ENCODE data around the gene UROC1. TPM values are rescaled to one million over a fixed set of nuclear protein-coding genes. Genes with fewer than 3 reads are reported as not detected.

The UROC1 gene
- total RNA-seq, 4 donors from 2014 or later, result not detected

GRCh38 chr3:126529585-126530170, 12.1 kb upstream of the UROC1 start:
- WGBS, result 55% methylated on average over 5 of the region's 7 CpGs
- TF ChIP-seq POLR2AphosphoS5 (IDR thresholded peaks at IDR 0.05) (no peak), EP300 (IDR thresholded peaks at IDR 0.05) (no peak), POLR2A (IDR thresholded peaks at IDR 0.05) (no peak), CTCF (IDR thresholded peaks at IDR 0.05) (no peak)
- no peak overlapping the region for H3K27ac ChIP-seq
- no peaks in the 10 kb centered on the region for H3K36me3 ChIP-seq
- no peak for DNase-seq (ENCODE audit: low spot score in 2 of 2)
- no peak overlapping the region for H3K4me3 ChIP-seq
- H3K9me3 ChIP-seq, result no peaks in the 10 kb centered on the region
- H3K4me1 ChIP-seq, result peaks cover 1% of the 10 kb centered on the region
- H3K27me3 ChIP-seq, result peaks cover 11% of the 10 kb centered on the region

- Histone ChIP-seq H3K4me1 (peaks cover 8% of the 10 kb centered on the region), H3K27me3 (peaks cover 13% of the 10 kb centered on the region), H3K4me3 (no peak overlapping the region), H3K27ac (no peak overlapping the region), H3K36me3 (no peaks in the 10 kb centered on the region), H3K9me3 (no peaks in the 10 kb centered on the region)
- TF ChIP-seq CTCF (IDR thresholded peaks at IDR 0.05), result no peak
- no peak for TF ChIP-seq POLR2A (IDR thresholded peaks at IDR 0.05)
- no peak for TF ChIP-seq EP300 (IDR thresholded peaks at IDR 0.05)
- TF ChIP-seq POLR2AphosphoS5 (IDR thresholded peaks at IDR 0.05), result no peak
- no peak for DNase-seq (ENCODE audit: low spot score in 2 of 2)
- 68% methylated on average over 9 of the region's 14 CpGs for WGBS
Measured at GRCh38 chr3:126528800-126529541, 11.4 kb upstream of the UROC1 start.

DNA sequence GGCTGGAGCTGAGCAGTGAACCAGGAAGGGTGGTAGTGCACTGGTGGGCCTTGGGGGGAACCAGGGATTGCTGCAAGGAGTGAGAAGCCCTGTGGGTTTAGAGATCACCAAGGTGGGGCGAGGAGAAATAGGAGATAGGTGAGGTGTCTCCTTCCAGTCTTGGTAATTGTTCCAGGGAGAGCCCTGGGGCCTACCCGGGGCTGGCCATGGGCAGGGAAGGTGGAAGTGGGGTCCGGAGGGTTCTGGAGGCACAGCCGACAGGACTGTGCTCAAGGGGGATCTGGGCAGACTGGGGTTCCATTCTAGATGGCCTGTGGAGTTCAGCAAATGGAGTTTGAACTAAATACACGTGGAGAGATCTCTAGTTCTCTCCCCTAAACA, 10.8 kb upstream of the UROC1 start:
- TF ChIP-seq POLR2A (IDR thresholded peaks at IDR 0.05) (no peak), EP300 (IDR thresholded peaks at IDR 0.05) (no peak), POLR2AphosphoS5 (IDR thresholded peaks at IDR 0.05) (no peak), CTCF (IDR thresholded peaks at IDR 0.05) (no peak)
- Histone ChIP-seq H3K9me3 (no peaks in the 10 kb centered on the region), H3K4me3 (no peak overlapping the region), H3K27me3 (peaks cover 18% of the 10 kb centered on the region), H3K4me1 (peaks cover 14% of the 10 kb centered on the region), H3K27ac (no peak overlapping the region), H3K36me3 (no peaks in the 10 kb centered on the region)
- no peak for DNase-seq (ENCODE audit: low spot score in 2 of 2)
- WGBS, result 76% methylated on average over 5 of the region's 5 CpGs

- no peak overlapping the region for H3K4me3 ChIP-seq
- TF ChIP-seq EP300 (IDR thresholded peaks at IDR 0.05) (no peak), POLR2A (IDR thresholded peaks at IDR 0.05) (no peak), CTCF (IDR thresholded peaks at IDR 0.05) (no peak), POLR2AphosphoS5 (IDR thresholded peaks at IDR 0.05) (no peak)
- H3K27me3 ChIP-seq, result peaks cover 26% of the 10 kb centered on the region
- no peaks in the 10 kb centered on the region for H3K36me3 ChIP-seq
- no peak overlapping the region for H3K27ac ChIP-seq
- WGBS, result 90% methylated on average over 6 of the region's 6 CpGs
- H3K9me3 ChIP-seq, result no peaks in the 10 kb centered on the region
- peaks cover 14% of the 10 kb centered on the region for H3K4me1 ChIP-seq
- no peak for DNase-seq (ENCODE audit: low spot score in 2 of 2)
Measured at GRCh38 chr3:126527455-126528211, 10.1 kb upstream of the UROC1 start.

DNA sequence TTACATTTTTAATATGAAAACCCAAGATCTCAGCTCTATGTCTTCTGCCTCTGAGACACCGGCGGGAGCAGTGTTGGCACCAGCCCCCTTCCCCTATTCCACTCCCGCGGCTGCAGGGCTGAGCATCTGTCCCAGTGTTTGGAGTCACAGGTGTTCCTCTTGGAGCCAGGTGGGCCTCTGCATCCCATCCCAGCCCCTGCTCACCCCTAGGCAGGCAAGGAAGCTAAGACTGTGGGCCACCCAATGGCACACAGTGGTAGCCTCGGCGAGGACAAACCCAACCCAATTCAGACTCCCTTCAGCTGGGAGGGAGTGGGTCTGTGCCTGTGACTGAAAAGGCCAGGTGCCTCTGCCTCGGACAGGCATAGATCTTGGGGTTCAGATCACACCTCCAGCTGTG, 9.4 kb upstream of the UROC1 start:
- no peak for DNase-seq (ENCODE audit: low spot score in 2 of 2)
- TF ChIP-seq POLR2A (IDR thresholded peaks at IDR 0.05) (no peak), CTCF (IDR thresholded peaks at IDR 0.05) (no peak), EP300 (IDR thresholded peaks at IDR 0.05) (no peak), POLR2AphosphoS5 (IDR thresholded peaks at IDR 0.05) (no peak)
- Histone ChIP-seq H3K4me3 (no peak overlapping the region), H3K36me3 (no peaks in the 10 kb centered on the region), H3K4me1 (peaks cover 14% of the 10 kb centered on the region), H3K27me3 (peaks cover 28% of the 10 kb centered on the region), H3K9me3 (no peaks in the 10 kb centered on the region), H3K27ac (no peak overlapping the region)
- WGBS, result 70% methylated on average over 5 of the region's 7 CpGs
